Common myeloid progenitor, CD34-positive (primary cell): ENCODE results near the gene CPA4. TPM values are rescaled to one million over a fixed set of nuclear protein-coding genes. Genes with fewer than 3 reads are reported as not detected.
"Not testable (repeated sequence)": the region's sequence is repeated elsewhere in the genome, so short reads cannot be mapped to it uniquely, and the experiment has no call there.

Experiments used
- CTCF ChIA-PET: fragments of 350-600 bp; sonication (Branson Sonifier 250); formaldehyde crosslinking; loops from one replicate; lab custom pipeline; 2021; ENCODE audit warnings: antibody characterized with exemption; lab: Charles Lee
- POLR2A ChIA-PET: fragments of 350-600 bp; sonication (Branson Sonifier 250); formaldehyde crosslinking; loops from one replicate; lab custom pipeline; 2021; ENCODE audit warnings: antibody characterized with exemption; lab: Charles Lee
- DNase-seq, 3 donors: peaks; one replicate each; pipeline versions ENCODE4 v3.0.0 to v3.0.0-alpha.2; 2013
- H3K27ac ChIP-seq, 2 experiments: 1 replicate in 1 of 2; 2 replicates in 1 of 2; pipeline ENCODE4 v1.7.0; 2013; ENCODE audit warnings: inconsistent platforms in 2 of 2, low read length in 2 of 2, mild to moderate bottlenecking in 2 of 2, low read depth in 1 of 2, moderate library complexity in 1 of 2; ENCODE audit not compliant: severe bottlenecking in 2 of 2, insufficient read depth in 1 of 2, poor library complexity in 1 of 2
- H3K27me3 ChIP-seq, 5 experiments: replicated peaks in 2 of 5; 1 replicate in 3 of 5; 2 replicates in 2 of 5; pipeline versions ENCODE4 v1.6.1 to v1.7.0; 2013; ENCODE audit warnings: low read length in 4 of 5, mild to moderate bottlenecking in 2 of 5, moderate library complexity in 2 of 5, inconsistent platforms in 1 of 5; ENCODE audit not compliant: insufficient read depth in 5 of 5, control insufficient read depth in 4 of 5
- H3K36me3 ChIP-seq, 4 experiments: 1 replicate in 2 of 4; 2 replicates in 2 of 4; pipeline versions ENCODE4 v1.6.1 to v1.7.0; 2013; ENCODE audit warnings: low read length in 3 of 4, control low read depth in 1 of 4, mild to moderate bottlenecking in 1 of 4; ENCODE audit not compliant: control insufficient read depth in 4 of 4, insufficient read depth in 4 of 4
- H3K4me1 ChIP-seq, 4 experiments: 1 replicate in 3 of 4; 2 replicates in 1 of 4; pipeline versions ENCODE4 v1.6.1 to v1.7.1; 2013; ENCODE audit warnings: low read length in 3 of 4, mild to moderate bottlenecking in 3 of 4, control low read depth in 1 of 4, inconsistent platforms in 1 of 4, moderate library complexity in 1 of 4; ENCODE audit not compliant: control insufficient read depth in 4 of 4, insufficient read depth in 4 of 4; ENCODE audit errors: control extremely low read depth in 1 of 4
- H3K4me3 ChIP-seq, 7 experiments: 1 replicate in 4 of 7; 2 replicates in 3 of 7; pipeline versions ENCODE4 v1.5.1 to v1.7.0; 2013; ENCODE audit warnings: mild to moderate bottlenecking in 7 of 7, low read length in 6 of 7, moderate library complexity in 6 of 7, inconsistent platforms in 2 of 7, low read depth in 2 of 7, control low read depth in 1 of 7; ENCODE audit not compliant: insufficient read depth in 4 of 7, control insufficient read depth in 1 of 7; ENCODE audit errors: extremely low read depth in 1 of 7
- H3K9me3 ChIP-seq, 5 experiments: 1 replicate in 4 of 5; 2 replicates in 1 of 5; pipeline versions ENCODE4 v1.6.1 to v1.7.1; 2013; ENCODE audit warnings: low read length in 4 of 5, mild to moderate bottlenecking in 2 of 5, inconsistent platforms in 1 of 5, low read depth in 1 of 5, moderate library complexity in 1 of 5; ENCODE audit not compliant: control insufficient read depth in 4 of 5, insufficient read depth in 2 of 5; ENCODE audit errors: control extremely low read depth in 1 of 5
- WGBS: methylation state at CpG from one replicate; pipeline ENCODE4 v1.1.5; 2013; ENCODE audit not compliant: insufficient coverage; 5-methylcytosine and 5-hydroxymethylcytosine counted together
- polyA plus RNA-seq: library from polyadenylated mRNA; unstranded; fragments of 120-200 nt; gene quantifications from one replicate; pipeline ENCODE4 v1.2.1, GENCODE V29; 2013

CPA4 gene, protein sequence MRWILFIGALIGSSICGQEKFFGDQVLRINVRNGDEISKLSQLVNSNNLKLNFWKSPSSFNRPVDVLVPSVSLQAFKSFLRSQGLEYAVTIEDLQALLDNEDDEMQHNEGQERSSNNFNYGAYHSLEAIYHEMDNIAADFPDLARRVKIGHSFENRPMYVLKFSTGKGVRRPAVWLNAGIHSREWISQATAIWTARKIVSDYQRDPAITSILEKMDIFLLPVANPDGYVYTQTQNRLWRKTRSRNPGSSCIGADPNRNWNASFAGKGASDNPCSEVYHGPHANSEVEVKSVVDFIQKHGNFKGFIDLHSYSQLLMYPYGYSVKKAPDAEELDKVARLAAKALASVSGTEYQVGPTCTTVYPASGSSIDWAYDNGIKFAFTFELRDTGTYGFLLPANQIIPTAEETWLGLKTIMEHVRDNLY
- not detected for polyA plus RNA-seq

- Histone ChIP-seq H3K4me1 (no peaks in the 10 kb centered on the region), H3K9me3 (peaks cover 0 to 1% (median 0%) of the 10 kb centered on the region in 5 experiments), H3K27me3 (no peaks in the 10 kb centered on the region), H3K36me3 (no peaks in the 10 kb centered on the region), H3K27ac (no peak within 1 kb of the TSS), H3K4me3 (no peak within 1 kb of the TSS)
- 100% methylated on average over 1 of the region's 1 CpG for WGBS
- CTCF ChIA-PET, result interaction anchor here (1.6 kb wide), 1 partner anchor 9 kb away, joined by 4 read pairs; no protein-coding TSS in a partner anchor
- POLR2A ChIA-PET, result no interaction called here
- DNase-seq, result no peak
Measured at GRCh38 chr7:130292682-130293257, at the start of gene CPA4. Gene CPA4 (plus strand): TSS chr7:130293161. CDS start chr7:130293181, 20 bp downstream.

GRCh38 chr7:130243486-130243885, 49.5 kb upstream of the CPA4 start:
- WGBS, result no CpG with 5 or more reads among the region's 1 CpG
- H3K4me1 ChIP-seq, H3K27me3 ChIP-seq, H3K4me3 ChIP-seq, H3K27ac ChIP-seq, H3K9me3 ChIP-seq, H3K36me3 ChIP-seq, POLR2A ChIA-PET: not testable (repeated sequence)
- CTCF ChIA-PET, result interaction anchor here (1.0 to 1.8 kb wide), 8 partner anchors 11 to 513 kb away, joined by 3 to 9 read pairs (median 4); partner anchors contain the start of gene MEST
- DNase-seq, result peak in 1 of 3 donors; percentile 11

- H3K27ac ChIP-seq, H3K27me3 ChIP-seq, H3K36me3 ChIP-seq, H3K4me1 ChIP-seq, DNase-seq, H3K9me3 ChIP-seq, POLR2A ChIA-PET, H3K4me3 ChIP-seq: not testable (repeated sequence)
- CTCF ChIA-PET, result interaction anchor here (1.8 kb wide), 1 partner anchor 512 kb away, joined by 7 read pairs; no protein-coding TSS in a partner anchor
- no CpG with 5 or more reads among the region's 1 CpG for WGBS
Measured at GRCh38 chr7:130246491-130246890, 46.5 kb upstream of the CPA4 start.

DNA sequence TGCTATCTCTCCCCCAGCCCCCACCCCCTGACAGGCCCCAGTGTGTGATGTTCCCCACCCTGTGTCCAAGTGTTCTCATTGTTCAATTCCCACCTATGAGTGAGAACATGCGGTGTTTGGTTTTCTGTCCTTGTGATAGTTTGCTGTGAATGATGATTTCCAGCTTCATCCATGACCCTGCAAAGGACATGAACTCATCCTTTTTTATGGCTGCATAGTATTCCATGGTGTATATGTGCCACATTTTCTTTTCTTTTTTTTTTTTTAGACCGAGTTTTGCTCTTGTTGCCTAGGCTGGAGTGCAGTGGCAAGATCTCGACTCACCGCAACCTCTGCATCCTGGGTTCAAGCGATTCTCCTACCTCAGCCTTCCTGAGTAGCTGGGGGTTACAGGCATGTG, 44.1 kb upstream of the CPA4 start:
- 96% methylated on average over 4 of the region's 5 CpGs for WGBS
- DNase-seq, H3K4me3 ChIP-seq, H3K9me3 ChIP-seq, H3K27ac ChIP-seq, CTCF ChIA-PET, H3K27me3 ChIP-seq, H3K4me1 ChIP-seq, H3K36me3 ChIP-seq, POLR2A ChIA-PET: not testable (repeated sequence)

GRCh38 chr7:130249626-130250025, 43.3 kb upstream of the CPA4 start:
- H3K27ac ChIP-seq, H3K9me3 ChIP-seq, H3K36me3 ChIP-seq, H3K4me1 ChIP-seq, POLR2A ChIA-PET, H3K27me3 ChIP-seq, DNase-seq, H3K4me3 ChIP-seq: not testable (repeated sequence)
- no CpG with 5 or more reads among the region's 3 CpGs for WGBS
- CTCF ChIA-PET, result interaction anchor here (0.6 kb wide), 1 partner anchor 1760 kb away, joined by 3 read pairs; no protein-coding TSS in a partner anchor

GRCh38 chr7:130254555-130254954, 38.4 kb upstream of the CPA4 start:
- no peaks in the 10 kb centered on the region for H3K36me3 ChIP-seq
- POLR2A ChIA-PET, result no interaction called here
- no peaks in the 10 kb centered on the region for H3K27me3 ChIP-seq
- peaks cover 0 to 39% (median 10%) of the 10 kb centered on the region in 5 experiments for H3K9me3 ChIP-seq
- no peak overlapping the region for H3K4me3 ChIP-seq
- H3K4me1 ChIP-seq, result no peaks in the 10 kb centered on the region
- 88% methylated on average over 6 of the region's 6 CpGs for WGBS
- no peak overlapping the region for H3K27ac ChIP-seq
- no peak for DNase-seq
- CTCF ChIA-PET, result interaction anchor here (1.4 kb wide), 1 partner anchor 11 kb away, joined by 3 read pairs; no protein-coding TSS in a partner anchor

DNA sequence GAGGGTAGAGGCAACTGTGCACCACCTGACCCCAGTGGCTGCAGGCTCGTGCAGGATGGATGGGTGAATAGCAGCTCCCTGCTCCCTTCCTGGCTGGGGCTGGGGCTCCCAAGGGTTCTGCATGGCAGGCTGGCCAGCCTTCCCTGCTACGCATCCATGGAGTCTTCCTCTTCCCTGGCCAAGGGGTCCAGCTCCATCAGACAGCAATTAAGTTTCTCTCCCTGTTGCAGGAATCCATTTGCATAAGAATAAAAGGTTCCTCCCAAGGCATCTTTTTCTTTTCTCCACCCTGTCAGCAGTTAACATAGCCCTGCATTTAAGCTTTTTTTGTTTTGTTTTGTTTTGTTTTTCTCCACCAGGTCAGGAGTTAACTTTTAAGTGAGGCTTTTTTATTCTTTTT, 36.3 kb upstream of the CPA4 start:
- no peak for DNase-seq
- H3K9me3 ChIP-seq, result peaks cover 0 to 57% (median 16%) of the 10 kb centered on the region in 5 experiments
- no peak overlapping the region for H3K27ac ChIP-seq
- no peaks in the 10 kb centered on the region for H3K27me3 ChIP-seq
- POLR2A ChIA-PET, result no interaction called here
- H3K4me1 ChIP-seq, result no peaks in the 10 kb centered on the region
- WGBS, result 100% methylated on average over 2 of the region's 2 CpGs
- H3K36me3 ChIP-seq, result no peaks in the 10 kb centered on the region
- CTCF ChIA-PET, result interaction anchor here (1.0 to 1.7 kb wide), 2 partner anchors 15 to 17 kb away, joined by 3 read pairs; no protein-coding TSS in a partner anchor
- no peak overlapping the region for H3K4me3 ChIP-seq
